ENCODE results near the gene SNRNP70. TPM values are rescaled to one million over a fixed set of nuclear protein-coding genes. Genes with fewer than 3 reads are reported as not detected.

Gene SNRNP70
- total and polyA plus RNA-seq, 7 donors: 33.8 to 382 (median 167) TPM

GRCh38 chr19:49101160-49101559 lies 15.9 kb downstream of the SNRNP70 start:
- H3K9me3 ChIP-seq: no peaks in the 10 kb centered on the region
- H3K4me3 ChIP-seq: no peak overlapping the region
- no peak for DNase-seq
- intact Hi-C loops (cut with DNase I): no loop called here
- no peaks in the 10 kb centered on the region for H3K27me3 ChIP-seq
- TF ChIP-seq CTCF (IDR thresholded peaks at IDR 0.05): no peak
- no peak for TF ChIP-seq POLR2AphosphoS5 (IDR thresholded peaks at IDR 0.05)
- no peak for TF ChIP-seq POLR2A (IDR thresholded peaks at IDR 0.05)
- no peaks in the 10 kb centered on the region for H3K4me1 ChIP-seq
- 80 to 89% methylated on average over 12 of the region's 12 CpGs for WGBS, 2 donors
- H3K27ac ChIP-seq: no peak overlapping the region
- H3K36me3 ChIP-seq: peaks cover 56 to 98% (median 67%) of the 10 kb centered on the region in 4 donors

- H3K27me3 ChIP-seq: no peaks in the 10 kb centered on the region
- WGBS, 2 donors: 86 to 92% methylated on average over 12 of the region's 12 CpGs
- H3K4me3 ChIP-seq: no peak overlapping the region
- H3K9me3 ChIP-seq: no peaks in the 10 kb centered on the region
- peaks cover 55 to 98% (median 70%) of the 10 kb centered on the region in 4 donors for H3K36me3 ChIP-seq
- DNase-seq: no peak
- intact Hi-C loops (cut with DNase I): no loop called here
- TF ChIP-seq POLR2A (IDR thresholded peaks at IDR 0.05): no peak
- TF ChIP-seq EP300 (IDR thresholded peaks at IDR 0.05): no peak
- no peak for TF ChIP-seq CTCF (IDR thresholded peaks at IDR 0.05)
- TF ChIP-seq POLR2AphosphoS5 (IDR thresholded peaks at IDR 0.05): no peak
- H3K4me1 ChIP-seq: no peaks in the 10 kb centered on the region
- no peak overlapping the region for H3K27ac ChIP-seq
Observed at GRCh38 chr19:49102303-49102702, 17.1 kb downstream of the SNRNP70 start.

GRCh38 chr19:49103331-49104085 lies 18.3 kb downstream of the SNRNP70 start:
- H3K27me3 ChIP-seq: no peaks in the 10 kb centered on the region
- H3K27ac ChIP-seq: no peak overlapping the region
- DNase-seq: no peak
- no peaks in the 10 kb centered on the region for H3K4me1 ChIP-seq
- peaks cover 54 to 100% (median 72%) of the 10 kb centered on the region in 4 donors for H3K36me3 ChIP-seq
- intact Hi-C loops (cut with DNase I): no loop called here
- no peaks in the 10 kb centered on the region for H3K9me3 ChIP-seq
- H3K4me3 ChIP-seq: no peak overlapping the region
- TF ChIP-seq POLR2A (IDR thresholded peaks at IDR 0.05) (no peak), POLR2AphosphoS5 (IDR thresholded peaks at IDR 0.05) (no peak), CTCF (IDR thresholded peaks at IDR 0.05) (no peak), EP300 (IDR thresholded peaks at IDR 0.05) (no peak)
- 85 to 91% methylated on average over 33 of the region's 33 CpGs for WGBS, 2 donors

- 68 to 89% methylated on average over 30 of the region's 30 CpGs for WGBS, 2 donors
- Histone ChIP-seq H3K36me3 (peaks cover 48 to 100% (median 66%) of the 10 kb centered on the region in 4 donors), H3K27me3 (no peaks in the 10 kb centered on the region), H3K4me3 (no peak overlapping the region), H3K9me3 (no peaks in the 10 kb centered on the region), H3K4me1 (no peaks in the 10 kb centered on the region), H3K27ac (no peak overlapping the region)
- no peak for DNase-seq
- TF ChIP-seq EP300 (IDR thresholded peaks at IDR 0.05) (no peak), CTCF (IDR thresholded peaks at IDR 0.05) (no peak), POLR2A (IDR thresholded peaks at IDR 0.05) (no peak), POLR2AphosphoS5 (IDR thresholded peaks at IDR 0.05) (no peak)
- intact Hi-C loops (cut with DNase I): no loop called here
Observed at GRCh38 chr19:49104229-49104864, 19.1 kb downstream of the SNRNP70 start.
